Effector CD8-positive, alpha-beta T cell (primary cell): ENCODE measurements around the gene MAP3K1.

Source experiments
- DNase-seq: peaks from one replicate; lab custom pipeline; 2025; lab: John Stamatoyannopoulos, UW

Gene MAP3K1

GRCh38 chr5:56909294-56910209 lies 94.2 kb downstream of the MAP3K1 start, which contains the start of gene SETD9:
Gene SETD9 (plus strand): TSS chr5:56909596. CDS start chr5:56909646, 50 bp downstream.
- DNase-seq: peak; percentile 90

DNA sequence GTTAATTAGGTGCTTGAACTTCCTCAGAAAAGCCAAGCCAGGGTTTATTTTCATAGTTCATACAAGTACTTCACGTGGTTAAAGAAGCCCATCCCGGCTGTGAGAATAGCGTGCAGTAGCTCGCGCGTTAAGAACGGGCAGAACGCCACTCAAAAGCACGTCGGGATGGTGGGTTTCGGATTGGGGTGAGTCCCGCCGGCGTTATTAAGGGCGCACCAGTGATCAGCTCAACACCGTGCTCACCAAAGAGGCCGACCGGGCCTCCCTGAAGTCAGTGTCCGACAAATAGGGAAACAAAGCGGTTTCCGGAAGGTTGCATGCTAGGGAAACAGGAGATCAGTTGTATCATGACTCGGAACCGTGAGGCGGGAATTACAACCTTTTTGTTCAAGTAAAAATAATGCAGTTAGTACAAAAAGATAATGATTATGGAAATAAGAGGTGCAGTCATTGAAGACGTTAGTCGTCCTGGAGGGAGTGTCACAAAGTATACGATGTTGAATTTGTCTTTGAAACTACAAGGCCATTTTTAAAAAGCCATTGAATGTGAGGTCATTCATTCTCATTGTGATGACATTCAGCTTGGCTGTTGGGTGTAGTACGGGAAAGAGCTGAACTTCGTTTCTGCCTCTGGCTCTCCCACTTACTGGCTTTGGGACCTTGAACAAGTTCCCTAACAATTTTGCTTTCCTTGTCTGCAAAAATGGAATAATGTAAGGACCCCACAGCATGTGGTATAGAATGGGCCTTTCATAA lies 95.0 kb downstream of the MAP3K1 start:
- DNase-seq: peak; percentile 34

GRCh38 chr5:56913766-56914165 lies 98.4 kb downstream of the MAP3K1 start:
- DNase-seq: no peak

GRCh38 chr5:56914678-56915077 lies 99.3 kb downstream of the MAP3K1 start:
- no peak for DNase-seq

DNA sequence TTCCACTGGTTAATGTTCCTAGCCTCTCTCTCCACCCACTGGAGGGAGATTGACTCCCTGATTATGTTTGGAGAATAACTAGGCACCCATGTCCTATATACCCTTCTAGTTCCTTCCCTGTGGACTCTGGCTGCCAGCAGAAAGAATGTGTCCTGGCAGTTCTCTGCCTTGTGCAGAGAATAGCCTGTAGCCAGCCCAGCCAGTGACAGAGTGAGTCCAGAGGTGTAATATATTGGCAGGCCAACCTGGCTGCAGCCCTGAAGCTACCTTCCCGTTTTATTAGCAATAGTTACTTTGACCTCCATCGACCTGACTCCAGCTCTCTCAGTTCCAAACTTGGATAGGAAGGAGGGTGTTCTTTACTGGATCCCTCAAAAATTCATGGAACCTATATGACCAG lies 102.2 kb downstream of the MAP3K1 start:
- DNase-seq: no peak

DNA sequence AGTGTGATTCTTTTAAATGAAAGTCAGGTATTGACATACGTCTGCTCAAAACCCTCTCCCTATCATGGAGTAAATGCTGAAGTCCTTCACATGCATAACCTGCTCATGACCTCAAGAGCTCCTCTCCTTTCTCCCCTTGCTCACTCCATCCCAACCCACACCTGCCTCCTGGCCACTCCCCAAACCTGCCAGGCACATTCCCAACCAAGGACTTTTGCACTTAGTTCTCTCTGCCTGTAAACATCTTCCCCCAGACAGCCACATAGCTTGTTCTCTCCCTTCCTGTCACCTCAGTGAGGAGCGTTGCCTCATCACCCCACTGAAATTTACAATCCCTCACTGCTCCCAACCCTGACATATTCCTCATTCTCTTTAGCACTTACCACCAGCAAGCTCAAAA lies 102.7 kb downstream of the MAP3K1 start:
- no peak for DNase-seq

- DNase-seq: no peak
Observed at GRCh38 chr5:56919942-56920662, 104.8 kb downstream of the MAP3K1 start.

- no peak for DNase-seq
Observed at GRCh38 chr5:56922922-56923321, 107.6 kb downstream of the MAP3K1 start.

GRCh38 chr5:56934325-56934724 lies 119.0 kb downstream of the MAP3K1 start:
- DNase-seq: no peak

GRCh38 chr5:56938858-56939257 lies 123.5 kb downstream of the MAP3K1 start:
- DNase-seq: no peak

- no peak for DNase-seq
Observed at GRCh38 chr5:56941981-56942380, 126.6 kb downstream of the MAP3K1 start.
